Naive thymus-derived CD8-positive, alpha-beta T cell (primary cell): ENCODE results near the gene INO80. TPM values are rescaled to one million over a fixed set of nuclear protein-coding genes. Genes with fewer than 3 reads are reported as not detected.
"Not testable (repeated sequence)": the region's sequence is repeated elsewhere in the genome, so short reads cannot be mapped to it uniquely, and the experiment has no call there.

Source experiments
- ATAC-seq, 2 donors: fragments of 150-1000 bp; cut with Tn5 transposase in 1 of 2; sonication (Bioruptor Pico), chemical (Tn5 transposase) in 1 of 2; 1 replicate in 1 of 2; 2 replicates in 1 of 2; pipeline ENCODE4 v1.10.0; 2021; ENCODE audit warnings: mild to moderate bottlenecking in 2 of 2, moderate library complexity in 2 of 2
- POLR2A ChIA-PET: fragments of 350-600 bp; sonication (Branson Sonifier 250); formaldehyde crosslinking; loops from one replicate; lab custom pipeline; 2021; ENCODE audit warnings: antibody characterized with exemption; lab: Charles Lee
- DNase-seq, 10 donors: peaks; one replicate each; pipeline versions ENCODE4 v3.0.0 to v3.0.0-alpha.2; 2020 to 2022
- H3K27ac Mint-ChIP-seq, 10 donors: one replicate each; pipeline ENCODE4 v1.8.0; 2020 to 2022; ENCODE audit warnings: mild to moderate bottlenecking in 10 of 10, mixed read lengths in 10 of 10, moderate library complexity in 4 of 10, inconsistent platforms in 1 of 10
- H3K27me3 Mint-ChIP-seq, 5 donors: one replicate each; pipeline ENCODE4 v1.8.0; 2021 to 2022; ENCODE audit warnings: mixed read lengths in 5 of 5
- H3K36me3 Mint-ChIP-seq, 3 donors: one replicate each; pipeline ENCODE4 v1.8.0; 2020 to 2022; ENCODE audit warnings: mixed read lengths in 3 of 3, mild to moderate bottlenecking in 2 of 3, inconsistent platforms in 1 of 3
- H3K4me1 Mint-ChIP-seq, 4 donors: one replicate each; pipeline ENCODE4 v1.8.0; 2021 to 2022; ENCODE audit warnings: mixed read lengths in 4 of 4
- H3K4me3 Mint-ChIP-seq, 10 donors: one replicate each; pipeline ENCODE4 v1.8.0; 2020 to 2022; ENCODE audit warnings: mild to moderate bottlenecking in 10 of 10, mixed read lengths in 10 of 10, moderate library complexity in 6 of 10, inconsistent platforms in 1 of 10
- H3K9me3 Mint-ChIP-seq, 9 donors: one replicate each; pipeline ENCODE4 v1.8.0; 2020 to 2022; ENCODE audit warnings: mixed read lengths in 9 of 9, mild to moderate bottlenecking in 3 of 9, inconsistent platforms in 1 of 9, moderate library complexity in 1 of 9
- polyA plus RNA-seq, 3 donors: library from polyadenylated mRNA; unstranded; fragments of 300-500 nt; fragmentation: Illumina TruSeq; gene quantifications; one replicate each; pipeline ENCODE4 v1.2.3, GENCODE V29; 2021
- total RNA-seq, 8 experiments: library from RNA in 2 of 8; stranded (reverse) in 2 of 8; gene quantifications; one replicate each; pipeline ENCODE4 v1.2.3 and lab custom pipeline; 2021 to 2026

The INO80 gene
- total and polyA plus RNA-seq, 5 experiments from 2014 or later: 2.2 to 38.2 (median 8.0) TPM

GRCh38 chr15:41133454-41133853 is 17.4 kb upstream of the INO80 start:
- no peaks in the 10 kb centered on the region for H3K36me3 Mint-ChIP-seq
- ATAC-seq (no peak), DNase-seq (no peak)
- peaks cover 0 to 13% (median 0%) of the 10 kb centered on the region in 9 donors for H3K9me3 Mint-ChIP-seq
- no peaks in the 10 kb centered on the region for H3K4me1 Mint-ChIP-seq
- H3K4me3 Mint-ChIP-seq: no peak overlapping the region
- POLR2A ChIA-PET: no interaction called here
- H3K27ac Mint-ChIP-seq: no peak overlapping the region
- peaks cover 2 to 14% (median 9%) of the 10 kb centered on the region in 5 donors for H3K27me3 Mint-ChIP-seq

- ATAC-seq, H3K36me3 Mint-ChIP-seq, DNase-seq, POLR2A ChIA-PET, H3K4me1 Mint-ChIP-seq, H3K4me3 Mint-ChIP-seq, H3K27ac Mint-ChIP-seq: not testable (repeated sequence)
- H3K27me3 Mint-ChIP-seq: peaks cover 4 to 14% (median 9%) of the 10 kb centered on the region in 5 donors
- H3K9me3 Mint-ChIP-seq: peaks cover 0 to 13% (median 0%) of the 10 kb centered on the region in 9 donors
These were observed 16.0 kb upstream of the INO80 start for GRCh38 chr15:41132094-41132493.

GRCh38 chr15:41128174-41128902 is 12.3 kb upstream of the INO80 start:
- Mint-ChIP-seq H3K9me3 (peaks cover 0 to 13% (median 0%) of the 10 kb centered on the region in 9 donors), H3K4me3 (no peak overlapping the region), H3K4me1 (no peaks in the 10 kb centered on the region), H3K36me3 (no peaks in the 10 kb centered on the region), H3K27me3 (peaks cover 7 to 29% (median 18%) of the 10 kb centered on the region in 5 donors), H3K27ac (no peak overlapping the region)
- DNase-seq (no peak), ATAC-seq (no peak)
- POLR2A ChIA-PET: interaction anchor here (0.7 kb wide), 1 partner anchor 266 kb away, joined by 5 read pairs; no protein-coding TSS in a partner anchor

GRCh38 chr15:41125931-41126642 is 10.0 kb upstream of the INO80 start:
- Mint-ChIP-seq H3K9me3 (peaks cover 0 to 11% (median 0%) of the 10 kb centered on the region in 9 donors), H3K27ac (no peak overlapping the region), H3K36me3 (no peaks in the 10 kb centered on the region), H3K4me3 (no peak overlapping the region), H3K4me1 (no peaks in the 10 kb centered on the region), H3K27me3 (peaks cover 4 to 23% (median 8%) of the 10 kb centered on the region in 5 donors)
- ATAC-seq (no peak), DNase-seq (no peak)
- POLR2A ChIA-PET: no interaction called here

GRCh38 chr15:41125063-41125669 is 9.1 kb upstream of the INO80 start:
- POLR2A ChIA-PET: no interaction called here
- H3K27ac Mint-ChIP-seq: no peak overlapping the region
- no peak overlapping the region for H3K4me3 Mint-ChIP-seq
- no peaks in the 10 kb centered on the region for H3K4me1 Mint-ChIP-seq
- ATAC-seq (no peak), DNase-seq (no peak)
- H3K9me3 Mint-ChIP-seq: peaks cover 0 to 5% (median 0%) of the 10 kb centered on the region in 9 donors
- H3K27me3 Mint-ChIP-seq: peaks cover 4 to 23% (median 8%) of the 10 kb centered on the region in 5 donors
- H3K36me3 Mint-ChIP-seq: no peaks in the 10 kb centered on the region

- no peak overlapping the region for H3K27ac Mint-ChIP-seq
- POLR2A ChIA-PET: no interaction called here
- ATAC-seq (no peak), DNase-seq (no peak)
- no peaks in the 10 kb centered on the region for H3K4me1 Mint-ChIP-seq
- H3K27me3 Mint-ChIP-seq: peaks cover 4 to 23% (median 8%) of the 10 kb centered on the region in 5 donors
- H3K4me3 Mint-ChIP-seq: no peak overlapping the region
- H3K9me3 Mint-ChIP-seq: no peaks in the 10 kb centered on the region
- H3K36me3 Mint-ChIP-seq: no peaks in the 10 kb centered on the region
These were observed 8.0 kb upstream of the INO80 start for GRCh38 chr15:41124058-41124457.

GRCh38 chr15:41122849-41123248 is 6.8 kb upstream of the INO80 start:
- H3K4me1 Mint-ChIP-seq: no peaks in the 10 kb centered on the region
- no peaks in the 10 kb centered on the region for H3K36me3 Mint-ChIP-seq
- H3K27me3 Mint-ChIP-seq: peaks cover 4 to 23% (median 8%) of the 10 kb centered on the region in 5 donors
- ATAC-seq (no peak), DNase-seq (no peak)
- H3K9me3 Mint-ChIP-seq: no peaks in the 10 kb centered on the region
- H3K27ac Mint-ChIP-seq: peak overlapping the region in 1 of 10 donors; percentile 13
- H3K4me3 Mint-ChIP-seq: no peak overlapping the region
- POLR2A ChIA-PET: no interaction called here

- ATAC-seq (no peak), DNase-seq (no peak)
- Mint-ChIP-seq H3K27ac (no peak overlapping the region), H3K4me3 (no peak overlapping the region), H3K27me3 (peaks cover 4 to 21% (median 8%) of the 10 kb centered on the region in 5 donors), H3K36me3 (no peaks in the 10 kb centered on the region), H3K4me1 (peaks cover 0 to 1% (median under 1%) of the 10 kb centered on the region in 4 donors), H3K9me3 (no peaks in the 10 kb centered on the region)
- POLR2A ChIA-PET: no interaction called here
These were observed 5.9 kb upstream of the INO80 start for GRCh38 chr15:41121951-41122350.

- H3K36me3 Mint-ChIP-seq: peaks cover 0 to 5% (median 0%) of the 10 kb centered on the region in 3 donors
- no peaks in the 10 kb centered on the region for H3K9me3 Mint-ChIP-seq
- no peak for ATAC-seq
- peak overlapping the region; percentile 91 to 99 (median 96) for H3K4me3 Mint-ChIP-seq
- H3K4me1 Mint-ChIP-seq: peaks cover 6 to 39% (median 35%) of the 10 kb centered on the region in 4 donors
- no peaks in the 10 kb centered on the region for H3K27me3 Mint-ChIP-seq
- POLR2A ChIA-PET: interaction anchor here (0.5 to 1.5 kb wide), 10 partner anchors 19 to 1156 kb away, joined by 3 to 10 read pairs (median 4); partner anchors contain the start of genes CHP1, EXD1, GANC and RPUSD2
- DNase-seq: peak in 1 of 10 donors; percentile 4
- peak overlapping the region; percentile 97 to 100 (median 100) for H3K27ac Mint-ChIP-seq
These were observed 827 bp upstream of the INO80 start for GRCh38 chr15:41116962-41117252.

- ATAC-seq (peak; percentile 68 to 69), DNase-seq (peak in 9 of 10 donors; percentile 62 to 88 (median 71))
- H3K27me3 Mint-ChIP-seq: no peaks in the 10 kb centered on the region
- H3K4me3 Mint-ChIP-seq: peak overlapping the region; percentile 90 to 99 (median 95)
- H3K4me1 Mint-ChIP-seq: peaks cover 6 to 40% (median 35%) of the 10 kb centered on the region in 4 donors
- H3K27ac Mint-ChIP-seq: peak overlapping the region; percentile 88 to 100 (median 99)
- POLR2A ChIA-PET: interaction anchor here (0.7 to 1.5 kb wide), 8 partner anchors 18 to 1158 kb away, joined by 3 to 10 read pairs (median 4); partner anchors contain the start of genes CHAC1, CHP1, EXD1 and GANC
- no peaks in the 10 kb centered on the region for H3K9me3 Mint-ChIP-seq
- H3K36me3 Mint-ChIP-seq: peaks cover 0 to 5% (median 0%) of the 10 kb centered on the region in 3 donors
These were observed 396 bp downstream of the INO80 start for GRCh38 chr15:41115652-41116115.

GRCh38 chr15:41115161-41115651 is 874 bp downstream of the INO80 start:
- no peaks in the 10 kb centered on the region for H3K9me3 Mint-ChIP-seq
- ATAC-seq (no peak), DNase-seq (peak in 1 of 10 donors; percentile 67)
- H3K27me3 Mint-ChIP-seq: no peaks in the 10 kb centered on the region
- peak overlapping the region; percentile 90 to 98 (median 93) for H3K4me3 Mint-ChIP-seq
- H3K4me1 Mint-ChIP-seq: peaks cover 6 to 40% (median 35%) of the 10 kb centered on the region in 4 donors
- peaks cover 0 to 8% (median 0%) of the 10 kb centered on the region in 3 donors for H3K36me3 Mint-ChIP-seq
- H3K27ac Mint-ChIP-seq: peak overlapping the region; percentile 88 to 100 (median 98)
- POLR2A ChIA-PET: interaction anchor here (0.6 to 1.5 kb wide), 3 partner anchors 18 to 429 kb away, joined by 3 to 10 read pairs (median 5); partner anchors contain the start of genes CHP1 and EXD1

- DNase-seq: no peak
- Mint-ChIP-seq H3K4me3 (no peak overlapping the region), H3K27ac (peak overlapping the region in 2 of 10 donors; percentile 27 to 32)
These were observed 9.1 kb downstream of the INO80 start for GRCh38 chr15:41106947-41107346.

More at GRCh38 chr15:41106947-41107346, 9.1 kb downstream of the INO80 start:
- ATAC-seq: no peak
- H3K36me3 Mint-ChIP-seq: peaks cover 0 to 29% (median 4%) of the 10 kb centered on the region in 3 donors
- H3K4me1 Mint-ChIP-seq: peaks cover 12 to 43% (median 30%) of the 10 kb centered on the region in 4 donors
- no peaks in the 10 kb centered on the region for H3K9me3 Mint-ChIP-seq
- POLR2A ChIA-PET: no interaction called here
- no peaks in the 10 kb centered on the region for H3K27me3 Mint-ChIP-seq
